SW480 (cell line): ENCODE measurements around the gene BCAN.
A peak's percentile ranks its signal among the peaks of the same experiment; 100 is the strongest.

Source experiments
- DNase-seq: peaks from one replicate; pipeline ENCODE4 v3.0.0-alpha.2; 2016; ENCODE audit warnings: low spot score

The BCAN gene

GRCh38 chr1:156644640-156645039 is 2.7 kb downstream of the BCAN start:
- no peak for DNase-seq

- DNase-seq = no peak
Observed at GRCh38 chr1:156645056-156645455, 3.1 kb downstream of the BCAN start.

- no peak for DNase-seq
Observed at GRCh38 chr1:156645666-156646065, 3.7 kb downstream of the BCAN start.

- DNase-seq = no peak
Observed at GRCh38 chr1:156646738-156647211, 4.9 kb downstream of the BCAN start.

DNA sequence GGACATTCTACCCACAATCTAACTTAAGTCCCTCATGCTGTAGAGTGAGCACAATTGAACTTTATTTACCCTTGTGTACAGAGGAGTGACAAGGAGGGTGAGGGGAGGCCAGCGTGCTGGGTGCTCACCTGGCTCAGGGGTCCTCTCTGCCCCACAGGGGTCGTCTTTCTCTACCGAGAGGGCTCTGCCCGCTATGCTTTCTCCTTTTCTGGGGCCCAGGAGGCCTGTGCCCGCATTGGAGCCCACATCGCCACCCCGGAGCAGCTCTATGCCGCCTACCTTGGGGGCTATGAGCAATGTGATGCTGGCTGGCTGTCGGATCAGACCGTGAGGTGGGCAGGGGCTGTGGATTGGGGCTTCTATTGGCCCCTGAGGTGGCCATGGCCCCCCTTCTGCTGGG is 5.4 kb downstream of the BCAN start:
- DNase-seq = no peak

DNA sequence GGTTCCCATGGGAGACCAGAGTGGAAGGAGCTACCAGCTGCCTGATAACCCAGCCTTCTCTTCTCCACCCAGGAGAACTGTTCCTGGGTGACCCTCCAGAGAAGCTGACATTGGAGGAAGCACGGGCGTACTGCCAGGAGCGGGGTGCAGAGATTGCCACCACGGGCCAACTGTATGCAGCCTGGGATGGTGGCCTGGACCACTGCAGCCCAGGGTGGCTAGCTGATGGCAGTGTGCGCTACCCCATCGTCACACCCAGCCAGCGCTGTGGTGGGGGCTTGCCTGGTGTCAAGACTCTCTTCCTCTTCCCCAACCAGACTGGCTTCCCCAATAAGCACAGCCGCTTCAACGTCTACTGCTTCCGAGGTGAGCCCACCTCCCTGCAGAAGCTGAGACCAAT is 6.6 kb downstream of the BCAN start:
- DNase-seq = no peak

DNA sequence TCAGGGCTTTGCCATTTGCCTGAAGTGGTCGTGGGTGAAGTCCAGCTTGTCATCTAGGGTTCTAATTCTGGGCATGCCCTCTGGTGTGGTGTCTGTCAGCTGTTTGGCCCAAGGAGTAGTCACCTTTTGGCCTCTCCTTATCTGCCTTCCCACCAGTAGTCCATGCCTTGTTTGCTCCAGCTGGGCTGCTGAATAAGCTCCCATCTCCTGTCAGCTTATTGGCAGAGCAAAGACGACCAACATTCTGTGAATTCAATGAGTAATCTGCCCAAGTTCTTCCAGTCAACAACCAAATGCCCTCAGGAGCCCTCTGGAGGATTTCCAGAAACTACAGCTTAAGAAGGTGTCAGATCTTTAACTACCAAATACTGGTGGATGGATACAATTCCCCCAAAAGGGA is 7.0 kb downstream of the BCAN start:
- no peak for DNase-seq

GRCh38 chr1:156652131-156652991 is 10.4 kb downstream of the BCAN start:
- no peak for DNase-seq

GRCh38 chr1:156652992-156653355 is 11.1 kb downstream of the BCAN start:
- DNase-seq = no peak

DNA sequence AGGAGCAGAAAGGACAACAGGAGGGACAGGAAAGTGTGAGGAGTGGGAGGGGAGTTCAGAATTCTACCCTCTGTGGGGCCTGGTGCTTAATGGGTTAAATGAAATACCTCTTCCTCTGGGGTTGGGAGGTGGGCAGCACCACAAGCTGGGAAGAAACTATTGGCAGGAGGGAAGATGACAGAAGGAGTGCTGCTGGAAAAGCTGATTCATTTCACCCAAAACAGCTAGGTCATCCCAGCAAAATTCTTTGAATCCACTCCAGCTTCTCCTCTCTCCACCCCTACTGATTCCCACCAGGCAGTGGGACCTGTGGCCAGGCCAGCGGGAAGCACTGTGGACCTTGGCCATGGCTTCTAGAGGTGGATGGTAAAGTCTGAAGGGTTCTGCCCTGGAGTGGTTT is 12.8 kb downstream of the BCAN start:
- no peak for DNase-seq

GRCh38 chr1:156655151-156655903 is 13.4 kb downstream of the BCAN start:
- DNase-seq = no peak

DNA sequence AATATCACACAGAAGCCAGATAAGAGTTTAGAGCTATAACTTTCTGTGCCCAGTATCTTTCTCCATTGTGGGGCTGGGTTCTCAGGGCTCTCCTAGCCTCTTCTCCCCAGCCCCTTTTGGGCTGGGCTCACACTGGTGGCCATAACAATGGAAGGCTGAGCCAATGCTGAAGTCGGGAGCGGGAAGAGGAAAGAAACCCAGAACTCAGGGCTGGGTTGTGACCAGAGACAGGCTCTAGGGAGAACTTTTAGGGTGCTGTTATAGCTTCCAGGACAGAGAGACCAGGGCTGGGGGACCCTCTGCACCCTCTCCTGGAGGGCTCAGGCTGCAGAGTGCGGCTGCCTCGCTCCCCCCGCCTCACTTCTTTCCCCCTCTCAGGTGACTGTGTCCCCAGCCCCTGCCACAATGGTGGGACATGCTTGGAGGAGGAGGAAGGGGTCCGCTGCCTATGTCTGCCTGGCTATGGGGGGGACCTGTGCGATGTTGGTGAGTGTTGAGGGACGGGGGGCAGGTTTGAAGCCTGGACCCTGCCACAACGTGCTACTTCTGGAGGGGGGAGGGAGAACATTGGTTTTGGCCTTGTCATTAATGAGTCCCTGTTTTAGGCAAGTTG is 14.1 kb downstream of the BCAN start:
- DNase-seq = no peak

DNA sequence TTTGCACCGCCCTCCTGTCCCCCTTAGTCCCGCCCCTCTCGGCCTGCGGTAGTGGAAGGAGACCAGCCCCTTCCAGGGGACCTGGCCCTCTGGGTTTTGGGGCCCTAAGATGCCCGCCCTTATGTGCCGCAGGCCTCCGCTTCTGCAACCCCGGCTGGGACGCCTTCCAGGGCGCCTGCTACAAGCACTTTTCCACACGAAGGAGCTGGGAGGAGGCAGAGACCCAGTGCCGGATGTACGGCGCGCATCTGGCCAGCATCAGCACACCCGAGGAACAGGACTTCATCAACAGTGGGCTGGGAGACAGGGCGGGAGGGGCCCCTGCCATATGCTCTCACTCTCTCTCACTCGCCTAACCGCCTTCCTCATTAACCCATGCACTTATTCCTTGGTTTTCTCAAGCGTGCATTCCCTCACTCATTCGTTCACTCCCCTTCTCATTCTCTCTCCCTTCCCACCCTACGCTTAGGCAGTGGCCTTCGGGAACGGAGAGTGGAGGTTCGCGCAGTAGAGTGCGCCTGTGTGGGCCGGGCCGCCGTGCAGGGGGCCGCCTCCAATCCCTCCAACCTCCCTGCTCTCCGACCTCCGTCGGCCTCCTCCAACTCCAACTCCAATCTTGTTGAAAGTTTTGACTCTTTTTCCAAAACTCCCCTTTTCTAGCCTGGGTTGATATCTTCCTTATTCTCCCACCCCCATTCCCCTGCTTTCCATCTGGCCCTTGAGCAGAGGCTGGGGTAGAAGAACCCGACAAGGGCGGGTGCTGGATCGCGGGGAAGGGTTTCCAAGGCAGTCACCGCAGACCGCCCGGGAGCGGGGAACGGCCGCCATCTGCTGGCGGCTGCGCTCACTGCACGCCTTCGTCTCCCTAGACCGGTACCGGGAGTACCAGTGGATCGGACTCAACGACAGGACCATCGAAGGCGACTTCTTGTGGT is 15.2 kb downstream of the BCAN start:
- peak; percentile 21 for DNase-seq

DNA sequence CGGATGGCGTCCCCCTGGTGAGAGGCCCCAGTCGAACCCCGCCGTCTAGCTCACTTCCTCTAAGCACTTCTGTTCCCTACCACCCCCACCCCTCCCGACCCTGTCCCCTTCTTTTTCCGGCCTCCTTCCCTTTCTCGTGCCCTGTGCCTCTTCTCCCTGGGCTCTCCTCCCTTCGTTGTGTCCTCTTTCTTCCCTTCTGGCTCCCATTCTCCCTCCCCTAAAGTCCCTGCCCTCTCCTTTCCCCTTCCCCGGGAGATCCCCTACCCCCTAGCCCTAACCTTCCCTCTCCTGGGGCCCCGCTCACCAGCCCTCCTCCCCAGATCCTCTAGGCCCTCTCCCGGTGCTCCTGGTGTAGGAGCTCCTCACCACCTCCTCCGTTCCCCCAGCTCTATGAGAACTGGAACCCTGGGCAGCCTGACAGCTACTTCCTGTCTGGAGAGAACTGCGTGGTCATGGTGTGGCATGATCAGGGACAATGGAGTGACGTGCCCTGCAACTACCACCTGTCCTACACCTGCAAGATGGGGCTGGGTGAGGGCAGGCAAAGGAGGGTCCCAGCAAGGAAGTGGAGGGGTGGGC is 15.9 kb downstream of the BCAN start:
- no peak for DNase-seq

DNA sequence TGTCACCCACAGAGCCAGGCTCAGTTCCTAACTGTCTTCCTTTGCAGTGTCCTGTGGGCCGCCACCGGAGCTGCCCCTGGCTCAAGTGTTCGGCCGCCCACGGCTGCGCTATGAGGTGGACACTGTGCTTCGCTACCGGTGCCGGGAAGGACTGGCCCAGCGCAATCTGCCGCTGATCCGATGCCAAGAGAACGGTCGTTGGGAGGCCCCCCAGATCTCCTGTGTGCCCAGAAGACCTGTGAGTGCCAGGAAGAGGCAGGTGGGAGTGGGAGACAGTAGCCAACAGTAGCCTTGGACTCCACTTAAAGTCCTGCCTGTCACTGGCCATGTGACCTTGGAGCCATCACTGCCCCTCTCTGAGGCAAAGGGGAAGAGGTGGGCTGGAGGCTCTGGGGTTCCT is 16.6 kb downstream of the BCAN start:
- no peak for DNase-seq

DNA sequence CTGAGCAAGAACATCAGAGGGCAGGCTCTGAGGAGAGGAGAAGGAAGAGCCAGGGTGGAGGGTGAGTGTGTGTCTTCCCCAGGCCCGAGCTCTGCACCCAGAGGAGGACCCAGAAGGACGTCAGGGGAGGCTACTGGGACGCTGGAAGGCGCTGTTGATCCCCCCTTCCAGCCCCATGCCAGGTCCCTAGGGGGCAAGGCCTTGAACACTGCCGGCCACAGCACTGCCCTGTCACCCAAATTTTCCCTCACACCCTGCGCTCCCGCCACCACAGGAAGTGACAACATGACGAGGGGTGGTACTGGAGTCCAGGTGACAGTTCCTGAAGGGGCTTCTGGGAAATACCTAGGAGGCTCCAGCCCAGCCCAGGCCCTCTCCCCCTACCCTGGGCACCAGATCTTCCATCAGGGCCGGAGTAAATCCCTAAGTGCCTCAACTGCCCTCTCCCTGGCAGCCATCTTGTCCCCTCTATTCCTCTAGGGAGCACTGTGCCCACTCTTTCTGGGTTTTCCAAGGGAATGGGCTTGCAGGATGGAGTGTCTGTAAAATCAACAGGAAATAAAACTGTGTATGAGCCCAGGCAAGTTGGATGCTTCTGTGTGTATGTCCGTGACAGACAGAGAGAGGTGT is 17.1 kb downstream of the BCAN start:
- DNase-seq = no peak

DNA sequence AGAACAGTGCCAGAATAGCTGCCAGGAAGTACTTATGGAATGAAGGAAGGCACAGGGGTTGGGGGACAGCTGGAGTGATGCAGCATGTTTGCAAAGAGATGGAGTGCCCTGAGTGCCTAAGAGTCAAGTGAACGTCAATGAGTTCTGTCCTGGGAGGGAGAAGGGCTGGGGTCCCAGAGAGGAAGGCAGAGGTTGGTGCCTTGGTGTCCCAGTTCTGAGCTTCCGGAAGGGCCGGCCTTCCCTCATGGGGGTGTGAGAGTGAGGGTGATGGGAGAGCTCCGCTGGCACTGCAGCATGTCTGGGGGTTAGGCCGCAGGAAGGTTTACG is 17.7 kb downstream of the BCAN start:
- DNase-seq = no peak

DNA sequence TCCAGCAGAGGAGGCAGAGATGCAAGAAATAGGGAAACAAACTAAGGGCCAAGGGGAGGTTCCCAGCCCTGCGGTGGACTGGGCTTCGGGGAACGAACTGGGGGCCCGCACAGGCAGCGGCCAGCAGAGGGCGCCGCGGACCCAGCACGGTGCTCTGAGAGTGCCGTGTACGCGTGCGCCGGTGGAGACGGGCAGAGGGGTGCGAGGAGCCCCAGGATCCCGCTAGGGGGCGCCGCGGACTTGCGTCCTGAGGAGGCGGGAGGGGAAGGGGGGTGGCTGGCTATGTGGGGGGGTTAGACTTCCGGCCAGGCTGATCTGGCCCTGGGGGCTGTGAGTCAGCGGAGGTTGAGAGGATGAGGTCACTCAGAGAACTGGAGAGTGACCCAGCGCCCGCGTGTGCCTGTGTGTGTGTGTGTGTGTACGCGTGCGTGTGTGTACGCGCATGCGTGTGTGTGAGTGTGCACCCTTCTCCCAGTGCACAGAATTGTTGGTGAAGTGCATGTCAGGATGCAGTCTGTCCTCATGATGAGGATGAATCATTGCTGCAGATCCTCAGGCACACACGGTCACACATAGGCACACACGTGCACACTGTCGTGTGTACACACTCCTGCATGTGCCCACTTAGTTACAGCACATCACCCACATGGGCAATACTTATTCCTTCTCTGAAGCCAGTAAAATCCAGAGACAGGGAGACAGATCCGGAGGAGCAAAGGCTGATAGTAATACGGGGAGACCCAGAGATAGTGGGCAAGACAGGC is 18.3 kb downstream of the BCAN start:
- DNase-seq = peak; percentile 94

GRCh38 chr1:156660752-156661112 is 18.8 kb downstream of the BCAN start:
- DNase-seq = no peak

GRCh38 chr1:156662005-156662799 is 20.3 kb downstream of the BCAN start:
- peak; percentile 75 for DNase-seq
